HepG2 (cell line): ENCODE results near the gene ATRAID. TPM values are rescaled to one million over a fixed set of nuclear protein-coding genes. Genes with fewer than 3 reads are reported as not detected.

ENCODE experiments used
- ADNP ChIP-seq: sonication (generic); formaldehyde crosslinking; IDR thresholded peaks from 2 replicates; pipeline ENCODE4 v1.4.0; 2020; ENCODE audit warnings: missing genetic modification reagents
- ATF4 ChIP-seq, 2 experiments: fragments of 450-650 bp in 1 of 2; sonication (generic) in 1 of 2; formaldehyde crosslinking; IDR thresholded peaks; 2 replicates each; pipeline versions ENCODE4 v1.5.0 to v1.8.0; 2020 to 2022; ENCODE audit warnings: mild to moderate bottlenecking in 1 of 2, missing genetic modification reagents in 1 of 2
- CAMTA2 ChIP-seq: sonication (generic); formaldehyde crosslinking; IDR thresholded peaks from 2 replicates; pipeline ENCODE4 v1.4.0; 2020; ENCODE audit warnings: mild to moderate bottlenecking, missing genetic modification reagents, borderline replicate concordance
- FOXA1 ChIP-seq, 2 experiments: fragments of 450-650 bp in 1 of 2; sonication (generic) in 1 of 2; formaldehyde crosslinking in 1 of 2; IDR thresholded peaks; 2 replicates each; pipeline versions ENCODE4 v1.4.0 to v1.6.1; 2016 to 2020; ENCODE audit warnings: missing genetic modification reagents in 1 of 2
- GABPA ChIP-seq, 2 experiments: IDR thresholded peaks; 2 replicates each; pipeline ENCODE4 v1.6.1; 2011 to 2016; ENCODE audit warnings: low read depth in 2 of 2, low read length in 1 of 2, missing biosample characterization in 1 of 2, missing genetic modification characterization in 1 of 2
- HDAC2 ChIP-seq: sonication (generic); formaldehyde crosslinking; IDR thresholded peaks from 2 replicates; pipeline ENCODE4 v1.4.0; 2020; ENCODE audit warnings: missing genetic modification reagents
- HMG20B ChIP-seq: conservative IDR thresholded peaks from 2 replicates; pipeline ENCODE4 v1.6.1; 2016; ENCODE audit warnings: missing genetic modification reagents, missing compliant biosample characterization
- IRX3 ChIP-seq: sonication (generic); formaldehyde crosslinking; IDR thresholded peaks from 2 replicates; pipeline ENCODE4 v1.8.1; 2023; ENCODE audit warnings: mild to moderate bottlenecking, low read depth, missing genetic modification reagents, borderline replicate concordance
- KDM1A ChIP-seq: IDR thresholded peaks from 2 replicates; pipeline ENCODE4 v1.6.1; 2016; ENCODE audit warnings: missing compliant biosample characterization
- MLLT10 ChIP-seq: sonication (generic); formaldehyde crosslinking; IDR thresholded peaks from 2 replicates; pipeline ENCODE4 v1.4.0; 2020; ENCODE audit warnings: missing genetic modification reagents
- NAIF1 ChIP-seq: sonication (generic); formaldehyde crosslinking; IDR thresholded peaks from 2 replicates; pipeline ENCODE4 v1.5.0; 2020; ENCODE audit warnings: mild to moderate bottlenecking, missing genetic modification reagents, borderline replicate concordance
- NONO ChIP-seq, 2 experiments: fragments of 450-650 bp in 1 of 2; sonication (generic) in 1 of 2; formaldehyde crosslinking in 1 of 2; IDR thresholded peaks in 1 of 2; conservative IDR thresholded peaks in 1 of 2; 2 replicates each; pipeline versions ENCODE4 v1.6.1 to v1.8.0; 2017 to 2022; ENCODE audit warnings: mild to moderate bottlenecking in 1 of 2, missing genetic modification reagents in 1 of 2, moderate library complexity in 1 of 2
- PHB2 ChIP-seq: fragments of 450-650 bp; IDR thresholded peaks from 2 replicates; pipeline ENCODE4 v1.6.1; 2018; ENCODE audit not compliant: partially characterized antibody
- PPARG ChIP-seq: conservative IDR thresholded peaks from 2 replicates; pipeline ENCODE4 v1.6.1; 2016; ENCODE audit warnings: missing biosample characterization, missing genetic modification reagents
- RBM22 ChIP-seq: fragments of 200-400 bp; formaldehyde crosslinking; optimal IDR thresholded peaks from 2 replicates; pipeline ENCODE3; 2017; ENCODE audit warnings: mild to moderate bottlenecking, low read length, moderate library complexity
- SIX4 ChIP-seq: sonication (generic); formaldehyde crosslinking; IDR thresholded peaks from 2 replicates; pipeline ENCODE4 v1.4.0; 2020; ENCODE audit warnings: missing genetic modification reagents
- SPEN ChIP-seq: sonication (generic); formaldehyde crosslinking; IDR thresholded peaks from 2 replicates; pipeline ENCODE4 v1.5.1; 2020; ENCODE audit warnings: low read depth, mild to moderate bottlenecking, missing genetic modification reagents
- ZBTB21 ChIP-seq: sonication (generic); formaldehyde crosslinking; IDR thresholded peaks from 2 replicates; pipeline ENCODE4 v1.4.0; 2020; ENCODE audit warnings: missing genetic modification reagents
- ZFP36 ChIP-seq: fragments of 150-350 bp; IDR thresholded peaks from 2 replicates; pipeline ENCODE4 v1.6.1; 2018; ENCODE audit warnings: borderline replicate concordance, low read length, low read depth; ENCODE audit not compliant: partially characterized antibody
- ZFP90 ChIP-seq: sonication (generic); formaldehyde crosslinking; IDR thresholded peaks from 2 replicates; pipeline ENCODE4 v1.8.0; 2022; ENCODE audit warnings: missing genetic modification reagents, mild to moderate bottlenecking, inconsistent platforms, borderline replicate concordance
- ZGPAT ChIP-seq: IDR thresholded peaks from 2 replicates; pipeline ENCODE4 v1.6.1; 2016; ENCODE audit warnings: mild to moderate bottlenecking
- ZNF224 ChIP-seq: sonication (generic); formaldehyde crosslinking; IDR thresholded peaks from 2 replicates; pipeline ENCODE4 v1.5.0; 2020; ENCODE audit warnings: mild to moderate bottlenecking, missing genetic modification reagents
- ZNF230 ChIP-seq: sonication (generic); formaldehyde crosslinking; IDR thresholded peaks from 2 replicates; pipeline ENCODE4 v1.4.0; 2020; ENCODE audit warnings: mild to moderate bottlenecking, missing genetic modification reagents
- ZNF710 ChIP-seq: sonication (generic); formaldehyde crosslinking; IDR thresholded peaks from 2 replicates; pipeline ENCODE4 v1.5.0; 2020; ENCODE audit warnings: mild to moderate bottlenecking, missing genetic modification reagents, borderline replicate concordance
- ZNF773 ChIP-seq: sonication (generic); formaldehyde crosslinking; IDR thresholded peaks from 2 replicates; pipeline ENCODE4 v1.4.0; 2020; ENCODE audit warnings: missing genetic modification reagents, borderline replicate concordance
- polyA plus RNA-seq, 8 experiments: library from polyadenylated mRNA; depleted of rRNA in 3 of 8; stranded (reverse) in 7 of 8; unstranded in 1 of 8; fragments of >200 nt; fragmentation: Illumina TruSeq in 4 of 8; extraction: Trizol in 4 of 8; gene quantifications; 2 replicates each; pipeline versions ENCODE4 v1.2.1 to v1.2.3, GENCODE V29; 2011 to 2016; ENCODE audit warnings: low read depth in 4 of 8, missing spikeins in 1 of 8, mixed read lengths in 1 of 8; ENCODE audit not compliant: insufficient read depth in 1 of 8
- total RNA-seq, 5 experiments: library from RNA; depleted of rRNA; stranded (reverse); fragments of >200 nt; fragmentation: Illumina TruSeq; extraction: Trizol; gene quantifications; 2 replicates each; pipeline ENCODE4 v1.2.3, GENCODE V29; 2016; ENCODE audit warnings: low read depth in 1 of 5

ATRAID gene
- total and polyA plus RNA-seq, 2 of the 13 experiments (the other 11 are each of a cell fraction or from before 2014, with no cell fraction given), result 207 to 382 TPM

- 0 out of 2 replicates have a peak, but pooled peaks have one; percentile 7 for TF ChIP-seq HMG20B (CRISPR knock-in tag)
- no peak for TF ChIP-seq ADNP (CRISPR knock-in tag)
- TF ChIP-seq NONO (IDR thresholded peaks at IDR 0.05), result no peak
- TF ChIP-seq NONO (CRISPR knock-in tag; conservative IDR thresholded peaks at IDR 0.05), result no peak; the same call in 1 of the 2 replicates
- no peak for TF ChIP-seq PHB2
- 0 out of 2 replicates have a peak, but pooled peaks have one; percentile 3 for TF ChIP-seq KDM1A (CRISPR knock-in tag)
- no peak for TF ChIP-seq CAMTA2
- TF ChIP-seq ZGPAT (CRISPR knock-in tag), result peak; percentile 1; the same call in 1 of the 2 replicates
- no peak for TF ChIP-seq NAIF1 (CRISPR knock-in tag)
- no peak for TF ChIP-seq ZNF230 (CRISPR knock-in tag)
- TF ChIP-seq ZNF773, result no peak
- no peak for TF ChIP-seq ZFP36
- peak; percentile 2; the same call in 1 of the 2 replicates for TF ChIP-seq ZNF224 (CRISPR knock-in tag)
- 0 out of 2 replicates have a peak, but pooled peaks have one; percentile 3 for TF ChIP-seq SIX4 (CRISPR knock-in tag)
- no peak for TF ChIP-seq MLLT10 (CRISPR knock-in tag)
- no peak for TF ChIP-seq FOXA1 (IDR thresholded peaks at IDR 0.05)
- no peak for TF ChIP-seq FOXA1 (CRISPR knock-in tag; IDR thresholded peaks at IDR 0.05)
- no peak for TF ChIP-seq ZBTB21 (CRISPR knock-in tag)
- TF ChIP-seq SPEN (CRISPR knock-in tag), result no peak
- TF ChIP-seq ZNF710 (CRISPR knock-in tag), result no peak
- TF ChIP-seq IRX3 (CRISPR knock-in tag), result 0 out of 2 replicates have a peak, but pooled peaks have one; percentile 5
- TF ChIP-seq GABPA (IDR thresholded peaks at IDR 0.05; ENCODE audit: low read depth, low read length), result no peak
- no peak for TF ChIP-seq GABPA (CRISPR knock-in tag; IDR thresholded peaks at IDR 0.05; ENCODE audit: low read depth)
- TF ChIP-seq ATF4 (CRISPR knock-in tag; IDR thresholded peaks at IDR 0.05), result no peak
- TF ChIP-seq HDAC2 (CRISPR knock-in tag), result no peak; the same call in 1 of the 2 replicates
- no peak; the same call in 1 of the 2 replicates for TF ChIP-seq ZFP90 (CRISPR knock-in tag)
- TF ChIP-seq RBM22, result no peak
- no peak for TF ChIP-seq PPARG (CRISPR knock-in tag)
Observed at GRCh38 chr2:27212626-27213471, 1.0 kb downstream of the ATRAID start (continued).
